CD14-positive monocyte (primary cell): ENCODE results near the gene CTNND2. TPM values are rescaled to one million over a fixed set of nuclear protein-coding genes. Genes with fewer than 3 reads are reported as not detected.

Source experiments
- DNase-seq, 3 donors: peaks; one replicate each; pipeline ENCODE4 v3.0.0-alpha.2; 2011 to 2022
- H2AFZ ChIP-seq: 2 replicates; pipeline ENCODE4 v1.6.0; 2012; ENCODE audit warnings: mild to moderate bottlenecking, low read depth, low read length, inconsistent platforms; ENCODE audit not compliant: insufficient read depth, poor library complexity, severe bottlenecking
- H3K27ac ChIP-seq, 2 donors: 1 replicate in 1 of 2; 2 replicates in 1 of 2; pipeline ENCODE4 v1.5.1; 2012 to 2013; ENCODE audit warnings: low read length in 2 of 2, control low read depth in 1 of 2, inconsistent platforms in 1 of 2, low read depth in 1 of 2, mild to moderate bottlenecking in 1 of 2
- H3K27me3 ChIP-seq, 2 donors: one replicate each; pipeline versions ENCODE4 v1.6.0 to v1.6.1; 2011 to 2013; ENCODE audit warnings: low read length in 2 of 2; ENCODE audit not compliant: control insufficient read depth in 2 of 2, insufficient read depth in 2 of 2
- H3K36me3 ChIP-seq, 2 donors: replicated peaks in 1 of 2; 1 replicate in 1 of 2; 2 replicates in 1 of 2; pipeline versions ENCODE4 v1.5.1 to v1.6.1; 2012 to 2013; ENCODE audit warnings: low read length in 2 of 2, control low read depth in 1 of 2, inconsistent platforms in 1 of 2, mild to moderate bottlenecking in 1 of 2; ENCODE audit not compliant: insufficient read depth in 2 of 2, control insufficient read depth in 1 of 2
- H3K4me1 ChIP-seq, 2 donors: 1 replicate in 1 of 2; 2 replicates in 1 of 2; pipeline versions ENCODE4 v1.5.1 to v1.6.1; 2012 to 2013; ENCODE audit warnings: low read length in 2 of 2, control low read depth in 1 of 2, inconsistent platforms in 1 of 2, mild to moderate bottlenecking in 1 of 2, moderate library complexity in 1 of 2; ENCODE audit not compliant: insufficient read depth in 2 of 2, control insufficient read depth in 1 of 2
- H3K4me2 ChIP-seq: replicated peaks from 2 replicates; pipeline ENCODE3; 2012; ENCODE audit warnings: low read length, moderate library complexity, mild to moderate bottlenecking; ENCODE audit not compliant: poor library complexity, severe bottlenecking; ENCODE audit errors: extremely low read depth
- H3K4me3 ChIP-seq, 3 experiments: fragments of 200-600 bp in 1 of 3; sonication (generic) in 1 of 3; replicated peaks in 1 of 3; 1 replicate in 2 of 3; 2 replicates in 1 of 3; pipeline ENCODE4 v1.5.1; 2011 to 2013; ENCODE audit warnings: low read length in 3 of 3, mild to moderate bottlenecking in 3 of 3, control low read depth in 2 of 3, low read depth in 2 of 3, inconsistent platforms in 1 of 3, moderate library complexity in 1 of 3
- H3K79me2 ChIP-seq: 2 replicates; pipeline ENCODE4 v1.6.0; 2012; ENCODE audit warnings: mild to moderate bottlenecking, control low read depth, inconsistent platforms, low read length, moderate library complexity; ENCODE audit not compliant: insufficient read depth
- H3K9ac ChIP-seq: 2 replicates; pipeline ENCODE4 v1.6.0; 2017; ENCODE audit warnings: low read length, mild to moderate bottlenecking; ENCODE audit not compliant: insufficient read depth, poor library complexity, severe bottlenecking
- H3K9me3 ChIP-seq, 2 donors: replicated peaks in 1 of 2; 1 replicate in 1 of 2; 2 replicates in 1 of 2; pipeline versions ENCODE4 v1.5.1 to v1.6.1; 2012 to 2013; ENCODE audit warnings: low read length in 2 of 2, control low read depth in 1 of 2; ENCODE audit not compliant: control insufficient read depth in 1 of 2, insufficient read depth in 1 of 2
- H4K20me1 ChIP-seq: 2 replicates; pipeline ENCODE4 v1.6.0; 2012; ENCODE audit warnings: mild to moderate bottlenecking, low read length, control low read depth, moderate library complexity; ENCODE audit not compliant: insufficient read depth
- H3K27ac Mint-ChIP-seq, 7 donors: one replicate each; pipeline ENCODE4 v1.8.0; 2020; ENCODE audit warnings: mild to moderate bottlenecking in 7 of 7, mixed read lengths in 7 of 7, moderate library complexity in 6 of 7, inconsistent platforms in 2 of 7
- H3K27me3 Mint-ChIP-seq, 3 donors: one replicate each; pipeline ENCODE4 v1.8.0; 2021 to 2022; ENCODE audit warnings: low read depth in 3 of 3, mild to moderate bottlenecking in 3 of 3, mixed read lengths in 3 of 3, moderate library complexity in 3 of 3, inconsistent platforms in 1 of 3
- H3K36me3 Mint-ChIP-seq, 2 donors: one replicate each; pipeline ENCODE4 v1.8.0; 2020; ENCODE audit warnings: mixed read lengths in 2 of 2, inconsistent platforms in 1 of 2, mild to moderate bottlenecking in 1 of 2
- H3K4me1 Mint-ChIP-seq: one replicate; pipeline ENCODE4 v1.8.0; 2020; ENCODE audit warnings: mild to moderate bottlenecking, mixed read lengths
- H3K4me3 Mint-ChIP-seq, 2 donors: one replicate each; pipeline ENCODE4 v1.8.0; 2020; ENCODE audit warnings: mild to moderate bottlenecking in 2 of 2, mixed read lengths in 2 of 2, moderate library complexity in 1 of 2
- H3K9me3 Mint-ChIP-seq, 7 donors: one replicate each; pipeline ENCODE4 v1.8.0; 2020 to 2022; ENCODE audit warnings: mixed read lengths in 7 of 7, mild to moderate bottlenecking in 6 of 7, moderate library complexity in 6 of 7, inconsistent platforms in 2 of 7
- CTCF ChIP-seq: fragments of 200-600 bp; IDR thresholded peaks from one replicate; pipeline ENCODE4 v1.8.0; 2022; ENCODE audit warnings: antibody characterized with exemption, mild to moderate bottlenecking
- WGBS: methylation state at CpG from one replicate; pipeline ENCODE4 v1.1.5; 2013; ENCODE audit warnings: missing lambda C conversion rate; ENCODE audit not compliant: insufficient coverage; 5-methylcytosine and 5-hydroxymethylcytosine counted together
- intact Hi-C, 2 donors: fragments of 100-400 bp; cut with micrococcal nuclease; formaldehyde crosslinking; loops; one replicate each; pipeline versions ENCODE4 v1.15.0 to v1.15.1; 2023
- polyA plus RNA-seq, 3 donors: library from polyadenylated mRNA; depleted of rRNA in 1 of 3; unstranded in 2 of 3; stranded (reverse) in 1 of 3; fragments of 300-500 nt in 2 of 3; fragments of >200 nt in 1 of 3; fragmentation: Illumina TruSeq in 2 of 3; gene quantifications; 1 replicate in 2 of 3; 2 replicates in 1 of 3; pipeline ENCODE4 v1.2.3, GENCODE V29; 2012 to 2021

The CTNND2 gene
- polyA plus RNA-seq, 3 donors: not detected

GRCh38 chr5:10969684-10970180, 934.5 kb downstream of the CTNND2 start:
- intact Hi-C loops: no loop called here
- Mint-ChIP-seq H3K27me3 (peaks cover 0 to 1% (median 0%) of the 10 kb centered on the region in 3 donors), H3K27ac (no peak overlapping the region), H3K9me3 (peaks cover 0 to 4% (median 0%) of the 10 kb centered on the region in 7 donors), H3K4me1 (peaks cover 2% of the 10 kb centered on the region), H3K36me3 (no peaks in the 10 kb centered on the region), H3K4me3 (no peak overlapping the region)
- no peak for DNase-seq
- H3K27me3 ChIP-seq: no peaks in the 10 kb centered on the region
- no peaks in the 10 kb centered on the region for H3K79me2 ChIP-seq
- H4K20me1 ChIP-seq: no peaks in the 10 kb centered on the region
- no peak overlapping the region for H3K27ac ChIP-seq
- WGBS: 88% methylated on average over 6 of the region's 8 CpGs
- H3K4me1 ChIP-seq: peaks cover 0 to under 1% of the 10 kb centered on the region in 2 donors
- no peaks in the 10 kb centered on the region for H3K9me3 ChIP-seq
- no peak overlapping the region for H3K4me3 ChIP-seq
- no peaks in the 10 kb centered on the region for H3K36me3 ChIP-seq
- no peak for TF ChIP-seq CTCF
- no peak overlapping the region for H2AFZ ChIP-seq
- no peak overlapping the region for H3K9ac ChIP-seq
- H3K4me2 ChIP-seq: no peak overlapping the region

GRCh38 chr5:10964806-10965205, 939.4 kb downstream of the CTNND2 start:
- no peaks in the 10 kb centered on the region for H3K9me3 ChIP-seq
- H3K36me3 ChIP-seq: no peaks in the 10 kb centered on the region
- WGBS: 91% methylated on average over 4 of the region's 6 CpGs
- H3K79me2 ChIP-seq: no peaks in the 10 kb centered on the region
- H2AFZ ChIP-seq: no peak overlapping the region
- H3K36me3 Mint-ChIP-seq: no peaks in the 10 kb centered on the region
- H3K9me3 Mint-ChIP-seq: peaks cover 0 to 2% (median 0%) of the 10 kb centered on the region in 7 donors
- no peak overlapping the region for H3K27ac Mint-ChIP-seq
- peaks cover 10 to 17% of the 10 kb centered on the region in 2 donors for H3K4me1 ChIP-seq
- peaks cover 24% of the 10 kb centered on the region for H3K4me1 Mint-ChIP-seq
- H3K27ac ChIP-seq: no peak overlapping the region
- H3K27me3 Mint-ChIP-seq: peaks cover 0 to 1% (median 0%) of the 10 kb centered on the region in 3 donors
- DNase-seq: no peak
- no peak overlapping the region for H3K4me3 ChIP-seq
- H4K20me1 ChIP-seq: no peaks in the 10 kb centered on the region
- intact Hi-C loops: no loop called here
- no peaks in the 10 kb centered on the region for H3K27me3 ChIP-seq
- no peak overlapping the region for H3K4me3 Mint-ChIP-seq
- no peak overlapping the region for H3K9ac ChIP-seq
- no peak for TF ChIP-seq CTCF
- no peak overlapping the region for H3K4me2 ChIP-seq
